Stimulated activated CD4-positive, alpha-beta T cell treated with anti-CD3 and anti-CD28 coated beads, Interleukin-4, amount 100 ng/mL, for 24 hours (primary cell): Measurements from ENCODE around the gene SUDS3.
A peak's percentile ranks its signal among the peaks of the same experiment; 100 is the strongest.

ENCODE experiments used
- DNase-seq: peaks from one replicate; pipeline ENCODE4 v3.0.0-alpha.2; 2020

Gene SUDS3

GRCh38 chr12:118357257-118358007, 18.9 kb upstream of the SUDS3 start:
- DNase-seq: peak; percentile 65

GRCh38 chr12:118358008-118358359, 18.4 kb upstream of the SUDS3 start:
- DNase-seq: no peak

- DNase-seq: no peak
Observed at GRCh38 chr12:118358612-118359540, 17.5 kb upstream of the SUDS3 start.

- DNase-seq: peak; percentile 23
Observed at GRCh38 chr12:118359541-118359915, 16.8 kb upstream of the SUDS3 start.

GRCh38 chr12:118361092-118361404, 15.3 kb upstream of the SUDS3 start:
- no peak for DNase-seq

- DNase-seq: no peak
Observed at GRCh38 chr12:118361889-118362288, 14.5 kb upstream of the SUDS3 start.

GRCh38 chr12:118368821-118369220, 7.5 kb upstream of the SUDS3 start:
- no peak for DNase-seq

- DNase-seq: no peak
Observed at GRCh38 chr12:118370601-118371000, 5.8 kb upstream of the SUDS3 start.

GRCh38 chr12:118371321-118372282, 4.8 kb upstream of the SUDS3 start:
- peak; percentile 15 for DNase-seq

GRCh38 chr12:118372541-118373495, 3.5 kb upstream of the SUDS3 start, which contains the start of gene TAOK3:
Gene TAOK3, minus strand, starts transcription at chr12:118372907. Its CDS starts 117,340 bp downstream, at chr12:118255567.
- DNase-seq: peak; percentile 98

GRCh38 chr12:118373616-118374015, 2.7 kb upstream of the SUDS3 start:
- DNase-seq: no peak

- no peak for DNase-seq
Observed at GRCh38 chr12:118374126-118374725, 2.1 kb upstream of the SUDS3 start.

GRCh38 chr12:118374909-118375308, 1.4 kb upstream of the SUDS3 start:
- DNase-seq: no peak

- no peak for DNase-seq
Observed at GRCh38 chr12:118375348-118375747, 1.0 kb upstream of the SUDS3 start.

GRCh38 chr12:118377021-118377883, 897 bp downstream of the SUDS3 start:
- DNase-seq: no peak

- peak; percentile 78 for DNase-seq
Observed at GRCh38 chr12:118377884-118378470, 1.6 kb downstream of the SUDS3 start.

GRCh38 chr12:118391424-118391823, 15.1 kb downstream of the SUDS3 start:
- no peak for DNase-seq

GRCh38 chr12:118391836-118392235, 15.5 kb downstream of the SUDS3 start:
- DNase-seq: no peak

GRCh38 chr12:118397708-118398440, 21.5 kb downstream of the SUDS3 start:
- no peak for DNase-seq
